Stimulated activated CD8-positive, alpha-beta memory T cell treated with anti-CD3 and anti-CD28 coated beads, Interleukin-15, amount 100 ng/mL, for 48 hours (primary cell): ENCODE measurements around the gene ZCCHC7.

Source experiments
- DNase-seq, 2 donors: peaks; one replicate each; pipeline ENCODE4 v3.0.0-alpha.2; 2020; ENCODE audit warnings: low read depth in 2 of 2

Gene ZCCHC7

GRCh38 chr9:37405350-37405749 lies 285.0 kb downstream of the ZCCHC7 start:
- no peak for DNase-seq

GRCh38 chr9:37405764-37406380 lies 285.5 kb downstream of the ZCCHC7 start:
- DNase-seq, result no peak

- DNase-seq, result no peak
Measured at GRCh38 chr9:37406603-37407401, 286.4 kb downstream of the ZCCHC7 start.

- DNase-seq, result no peak
Measured at GRCh38 chr9:37407468-37407867, 287.1 kb downstream of the ZCCHC7 start.
